Measurements from ENCODE around the gene SESN3.

DNA sequence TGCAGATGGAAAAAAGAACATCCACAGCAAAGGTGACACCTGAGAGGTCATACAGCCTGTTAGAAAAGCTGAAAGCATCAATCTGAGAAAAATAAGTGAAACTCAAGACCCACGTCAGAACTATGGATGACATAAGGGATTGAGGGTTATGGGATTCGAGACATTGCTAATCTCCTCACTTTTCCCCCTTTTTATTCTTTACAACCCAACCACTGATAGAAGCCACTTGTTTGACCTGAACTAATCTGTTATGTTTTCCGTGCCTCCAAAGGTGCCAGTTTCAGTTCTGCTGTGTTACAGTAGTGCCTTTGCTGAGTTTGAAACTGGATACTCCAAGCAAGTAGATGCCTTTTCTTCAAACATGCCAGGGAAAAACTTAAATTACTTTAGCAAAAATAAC, 16.9 kb upstream of the SESN3 start:
- TF ChIP-seq, protein P1, sequence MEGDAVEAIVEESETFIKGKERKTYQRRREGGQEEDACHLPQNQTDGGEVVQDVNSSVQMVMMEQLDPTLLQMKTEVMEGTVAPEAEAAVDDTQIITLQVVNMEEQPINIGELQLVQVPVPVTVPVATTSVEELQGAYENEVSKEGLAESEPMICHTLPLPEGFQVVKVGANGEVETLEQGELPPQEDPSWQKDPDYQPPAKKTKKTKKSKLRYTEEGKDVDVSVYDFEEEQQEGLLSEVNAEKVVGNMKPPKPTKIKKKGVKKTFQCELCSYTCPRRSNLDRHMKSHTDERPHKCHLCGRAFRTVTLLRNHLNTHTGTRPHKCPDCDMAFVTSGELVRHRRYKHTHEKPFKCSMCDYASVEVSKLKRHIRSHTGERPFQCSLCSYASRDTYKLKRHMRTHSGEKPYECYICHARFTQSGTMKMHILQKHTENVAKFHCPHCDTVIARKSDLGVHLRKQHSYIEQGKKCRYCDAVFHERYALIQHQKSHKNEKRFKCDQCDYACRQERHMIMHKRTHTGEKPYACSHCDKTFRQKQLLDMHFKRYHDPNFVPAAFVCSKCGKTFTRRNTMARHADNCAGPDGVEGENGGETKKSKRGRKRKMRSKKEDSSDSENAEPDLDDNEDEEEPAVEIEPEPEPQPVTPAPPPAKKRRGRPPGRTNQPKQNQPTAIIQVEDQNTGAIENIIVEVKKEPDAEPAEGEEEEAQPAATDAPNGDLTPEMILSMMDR (IDR thresholded peaks at IDR 0.05): no peak
- TF ChIP-seq POLR2A (IDR thresholded peaks at IDR 0.05): no peak
- TF ChIP-seq POLR2AphosphoS5 (IDR thresholded peaks at IDR 0.05): no peak
- TF ChIP-seq EP300 (IDR thresholded peaks at IDR 0.05): no peak
